Ascending aorta (tissue), 2 donors: ENCODE measurements around the gene TIMM22. TPM values are rescaled to one million over a fixed set of nuclear protein-coding genes. Genes with fewer than 3 reads are reported as not detected.

ENCODE experiments used
- DNase-seq, 2 donors: peaks; one replicate each; pipeline ENCODE4 v3.0.0-alpha.2; 2019; ENCODE audit warnings: low spot score in 2 of 2
- H3K27ac ChIP-seq, 2 donors: fragments of 200-600 bp; sonication (generic); one replicate each; pipeline ENCODE4 v1.5.1; 2016 to 2017; ENCODE audit warnings: mild to moderate bottlenecking in 1 of 2
- H3K27me3 ChIP-seq: fragments of 200-600 bp; sonication (generic); one replicate; pipeline ENCODE4 v1.5.1; 2017
- H3K36me3 ChIP-seq, 2 donors: fragments of 200-600 bp; sonication (generic); one replicate each; pipeline ENCODE4 v1.5.1; 2016
- H3K4me1 ChIP-seq, 2 donors: fragments of 200-600 bp; sonication (generic); one replicate each; pipeline ENCODE4 v1.5.1; 2016 to 2017; ENCODE audit warnings: mild to moderate bottlenecking in 1 of 2
- H3K4me3 ChIP-seq, 2 donors: fragments of 200-600 bp; sonication (generic); one replicate each; pipeline ENCODE4 v1.5.1; 2016 to 2017; ENCODE audit warnings: mild to moderate bottlenecking in 1 of 2
- H3K9me3 ChIP-seq, 2 donors: fragments of 200-600 bp; sonication (generic); one replicate each; pipeline ENCODE4 v1.5.1; 2016
- intact Hi-C: fragments of 100-400 bp; cut with DNase I; formaldehyde crosslinking; loops from one replicate; pipeline ENCODE4 v1.15.1; 2023
- total RNA-seq: library from RNA; depleted of rRNA; stranded (reverse); fragments of >200 nt; gene quantifications from one replicate; pipeline ENCODE4 v1.1.0, GENCODE V29; 2016
- TF ChIP-seq, protein P1 (sequence below), 3 experiments: fragments of 200-600 bp in 2 of 3; fragments of 450-650 bp in 1 of 3; sonication (generic) in 2 of 3; IDR thresholded peaks; one replicate each; pipeline ENCODE4 v1.5.1; 2016 to 2019; ENCODE audit warnings: antibody characterized with exemption in 3 of 3, mild to moderate bottlenecking in 1 of 3, moderate library complexity in 1 of 3

The TIMM22 gene
- total RNA-seq, 1 donor from 2014 or later: 12.1 TPM

DNA sequence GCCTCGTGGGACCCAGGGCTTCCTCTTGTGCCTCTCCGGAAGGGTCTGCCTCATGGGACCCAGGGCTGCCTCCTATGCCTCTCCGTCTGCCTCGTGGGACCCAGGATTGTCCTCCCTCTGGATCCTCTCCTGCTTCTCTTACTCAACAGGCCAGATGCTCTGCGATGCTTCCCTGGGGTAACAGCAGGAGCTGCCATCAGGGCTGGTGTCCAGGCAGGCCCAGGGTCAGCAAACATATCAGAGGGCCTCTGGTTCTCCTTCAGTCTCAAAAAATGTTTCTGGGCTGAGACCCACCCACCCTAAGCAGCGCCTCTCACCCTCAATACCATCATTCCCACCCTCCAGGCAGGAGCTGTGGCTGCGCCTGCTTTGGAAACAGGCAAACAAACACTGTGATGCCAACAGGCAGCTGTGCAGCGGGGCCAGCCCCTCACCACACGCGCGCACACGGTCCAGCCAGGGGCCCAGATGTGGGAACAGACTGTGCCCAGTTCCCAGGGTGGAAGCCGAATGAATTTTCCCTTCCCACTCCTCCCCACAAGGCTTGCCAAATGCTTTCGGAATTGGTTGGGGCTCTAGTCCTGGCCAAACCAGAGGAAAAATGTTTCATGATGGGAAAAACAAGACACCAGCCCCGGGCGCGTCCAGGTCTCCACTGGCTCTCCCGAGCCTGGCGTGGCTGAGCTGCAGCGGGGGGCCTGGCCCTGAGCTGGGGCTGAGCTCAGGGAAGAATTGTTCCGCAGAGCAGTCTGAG, 11.3 kb downstream of the TIMM22 start:
- peak; percentile 39 to 91 for DNase-seq
- no peaks in the 10 kb centered on the region for H3K27me3 ChIP-seq
- TF ChIP-seq, protein P1, sequence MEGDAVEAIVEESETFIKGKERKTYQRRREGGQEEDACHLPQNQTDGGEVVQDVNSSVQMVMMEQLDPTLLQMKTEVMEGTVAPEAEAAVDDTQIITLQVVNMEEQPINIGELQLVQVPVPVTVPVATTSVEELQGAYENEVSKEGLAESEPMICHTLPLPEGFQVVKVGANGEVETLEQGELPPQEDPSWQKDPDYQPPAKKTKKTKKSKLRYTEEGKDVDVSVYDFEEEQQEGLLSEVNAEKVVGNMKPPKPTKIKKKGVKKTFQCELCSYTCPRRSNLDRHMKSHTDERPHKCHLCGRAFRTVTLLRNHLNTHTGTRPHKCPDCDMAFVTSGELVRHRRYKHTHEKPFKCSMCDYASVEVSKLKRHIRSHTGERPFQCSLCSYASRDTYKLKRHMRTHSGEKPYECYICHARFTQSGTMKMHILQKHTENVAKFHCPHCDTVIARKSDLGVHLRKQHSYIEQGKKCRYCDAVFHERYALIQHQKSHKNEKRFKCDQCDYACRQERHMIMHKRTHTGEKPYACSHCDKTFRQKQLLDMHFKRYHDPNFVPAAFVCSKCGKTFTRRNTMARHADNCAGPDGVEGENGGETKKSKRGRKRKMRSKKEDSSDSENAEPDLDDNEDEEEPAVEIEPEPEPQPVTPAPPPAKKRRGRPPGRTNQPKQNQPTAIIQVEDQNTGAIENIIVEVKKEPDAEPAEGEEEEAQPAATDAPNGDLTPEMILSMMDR (IDR thresholded peaks at IDR 0.05): no peak
- peaks cover 43 to 62% of the 10 kb centered on the region in 2 donors for H3K4me1 ChIP-seq
- intact Hi-C loops: loop anchor here (1.0 to 5.0 kb wide), 2 partner anchors 11 to 99 kb away; no protein-coding TSS in a partner anchor
- peak overlapping the region; percentile 89 to 95 for H3K27ac ChIP-seq
- no peaks in the 10 kb centered on the region for H3K9me3 ChIP-seq
- peaks cover 44 to 59% of the 10 kb centered on the region in 2 donors for H3K36me3 ChIP-seq
- H3K4me3 ChIP-seq: peak overlapping the region in 1 of 2 donors; percentile 32

DNA sequence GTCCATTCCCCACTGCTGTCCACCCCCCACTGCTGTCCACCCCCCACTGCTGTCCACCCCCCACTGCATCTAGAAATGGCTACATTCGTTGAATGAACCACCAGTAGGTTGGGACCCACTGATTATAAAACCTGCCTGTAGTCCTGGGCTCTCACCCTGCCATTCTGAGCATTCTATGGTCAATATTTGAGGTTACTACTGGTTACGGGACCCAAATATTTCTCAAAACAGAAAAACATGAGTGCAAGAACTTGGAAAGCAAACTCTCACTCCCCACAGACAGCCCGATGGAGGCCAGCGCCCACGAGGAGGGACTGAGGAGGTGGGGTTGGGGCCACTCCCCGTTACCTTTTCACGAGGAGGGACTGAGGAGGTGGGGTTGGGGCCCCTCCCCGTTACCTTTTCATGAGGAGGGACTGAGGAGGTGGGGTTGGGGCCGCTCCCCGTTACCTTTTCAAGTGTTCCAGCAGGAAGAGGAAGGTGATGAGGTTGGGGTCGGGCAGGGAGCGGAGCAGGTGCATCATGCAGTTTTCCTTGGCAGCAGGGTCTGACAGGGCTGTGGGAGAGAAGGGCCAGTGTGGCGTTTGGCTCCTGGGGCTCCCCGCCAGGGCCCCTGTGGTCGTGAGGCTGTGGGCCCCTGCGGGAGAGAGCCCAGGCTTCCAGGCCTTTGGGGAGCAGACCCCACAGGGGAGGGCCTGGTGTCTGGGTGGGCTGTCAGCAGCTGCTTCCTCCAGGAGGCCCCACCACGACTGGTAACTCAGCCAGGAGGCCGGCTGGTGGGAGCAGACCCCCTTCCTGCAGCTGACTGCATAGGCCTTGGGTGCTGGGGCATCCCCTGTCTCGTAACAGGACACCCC, 12.5 kb downstream of the TIMM22 start:
- no peak for DNase-seq
- Histone ChIP-seq H3K27ac (peak overlapping the region; percentile 89 to 95), H3K4me1 (peaks cover 36 to 51% of the 10 kb centered on the region in 2 donors), H3K36me3 (peaks cover 47 to 48% of the 10 kb centered on the region in 2 donors), H3K9me3 (no peaks in the 10 kb centered on the region), H3K4me3 (no peak overlapping the region), H3K27me3 (no peaks in the 10 kb centered on the region)
- intact Hi-C loops: loop anchor here (5.0 kb wide), 1 partner anchor 98 kb away; no protein-coding TSS in a partner anchor
- TF ChIP-seq, protein P1 (IDR thresholded peaks at IDR 0.05): no peak

DNA sequence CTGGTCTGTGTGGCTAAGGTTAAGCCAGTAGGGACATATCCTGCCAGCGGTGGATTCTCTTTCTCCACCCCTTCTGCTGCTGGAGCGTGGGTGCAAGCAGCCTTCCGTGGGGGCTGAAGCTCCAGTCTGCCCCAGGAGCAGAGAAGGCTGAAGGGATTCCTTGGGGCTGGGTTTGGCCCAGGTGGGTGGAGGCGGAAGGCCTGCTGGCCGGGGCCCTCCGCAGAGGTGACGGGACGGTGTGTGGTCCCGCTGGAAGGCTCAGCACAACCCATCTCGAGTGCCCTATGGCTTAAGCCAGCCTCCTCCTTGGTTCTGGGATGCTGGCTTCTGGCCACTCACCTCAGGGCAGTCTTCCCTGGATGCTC, 13.1 kb downstream of the TIMM22 start:
- no peak for DNase-seq
- Histone ChIP-seq H3K27me3 (no peaks in the 10 kb centered on the region), H3K36me3 (peaks cover 45 to 47% of the 10 kb centered on the region in 2 donors), H3K27ac (peak overlapping the region; percentile 89 to 95), H3K4me1 (peaks cover 35 to 45% of the 10 kb centered on the region in 2 donors), H3K4me3 (no peak overlapping the region), H3K9me3 (no peaks in the 10 kb centered on the region)
- intact Hi-C loops: no loop called here
- TF ChIP-seq, protein P1 (IDR thresholded peaks at IDR 0.05): no peak

DNA sequence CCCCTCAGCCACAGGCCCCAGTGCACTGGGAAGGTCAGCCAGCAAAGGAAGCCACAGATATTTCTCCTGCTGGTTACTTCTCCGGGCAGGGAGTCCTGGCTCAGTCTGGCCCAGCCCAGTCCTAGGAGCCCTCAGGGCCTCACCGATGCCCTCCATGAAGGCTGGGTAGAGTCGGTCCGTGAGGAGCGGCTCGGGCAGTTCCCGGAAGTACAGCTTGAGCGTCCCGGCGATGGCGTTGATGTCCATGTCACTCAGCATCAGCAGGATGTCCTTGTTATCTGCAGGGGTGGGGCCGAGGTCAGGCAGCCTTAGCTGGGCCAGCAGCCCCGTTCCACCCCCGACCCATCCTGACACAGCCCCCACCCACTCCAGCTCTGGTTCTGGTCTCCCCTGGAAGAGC, 13.7 kb downstream of the TIMM22 start:
- Histone ChIP-seq H3K27me3 (no peaks in the 10 kb centered on the region), H3K36me3 (peaks cover 45 to 47% of the 10 kb centered on the region in 2 donors), H3K4me3 (no peak overlapping the region), H3K9me3 (no peaks in the 10 kb centered on the region), H3K4me1 (peaks cover 32 to 39% of the 10 kb centered on the region in 2 donors), H3K27ac (peak overlapping the region; percentile 89 to 95)
- TF ChIP-seq, protein P1 (IDR thresholded peaks at IDR 0.05): no peak
- no peak for DNase-seq
- intact Hi-C loops: no loop called here

DNA sequence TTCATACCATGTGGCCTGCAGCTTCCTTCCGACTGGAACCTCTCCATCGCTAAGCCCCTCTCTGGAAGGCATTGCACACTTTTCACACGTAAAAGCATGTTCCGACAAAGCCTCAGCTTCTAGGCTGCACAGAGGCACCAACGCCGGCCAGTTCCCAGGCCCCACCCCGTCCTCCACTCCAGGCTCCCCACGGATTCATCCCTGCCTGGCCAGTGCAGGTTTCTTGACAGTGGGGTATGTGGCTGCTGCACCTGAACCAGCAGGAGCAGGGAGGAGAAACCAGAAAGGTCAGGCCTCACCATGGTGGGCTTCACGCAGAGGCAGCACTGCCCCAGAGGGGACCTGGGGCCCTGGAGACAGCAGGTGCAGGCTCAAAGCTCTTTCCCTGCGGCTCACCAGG, 14.2 kb downstream of the TIMM22 start:
- H3K4me3 ChIP-seq: no peak overlapping the region
- H3K9me3 ChIP-seq: no peaks in the 10 kb centered on the region
- H3K4me1 ChIP-seq: peaks cover 27 to 34% of the 10 kb centered on the region in 2 donors
- peaks cover 45 to 47% of the 10 kb centered on the region in 2 donors for H3K36me3 ChIP-seq
- no peaks in the 10 kb centered on the region for H3K27me3 ChIP-seq
- H3K27ac ChIP-seq: peak overlapping the region in 1 of 2 donors; percentile 89
- TF ChIP-seq, protein P1 (IDR thresholded peaks at IDR 0.05): no peak
- DNase-seq: no peak
- intact Hi-C loops: no loop called here
